CD8-positive, alpha-beta memory T cell (primary cell): ENCODE results near the gene RABL6. TPM values are rescaled to one million over a fixed set of nuclear protein-coding genes. Genes with fewer than 3 reads are reported as not detected.
"Not testable (repeated sequence)": the region's sequence is repeated elsewhere in the genome, so short reads cannot be mapped to it uniquely, and the experiment has no call there.

Experiments
- CTCF ChIA-PET: fragments of 350-600 bp; sonication (Branson Sonifier 250); formaldehyde crosslinking; loops from one replicate; lab custom pipeline; 2021; ENCODE audit warnings: antibody characterized with exemption; lab: Charles Lee
- POLR2A ChIA-PET: fragments of 350-600 bp; sonication (Branson Sonifier 250); formaldehyde crosslinking; loops from one replicate; lab custom pipeline; 2021; ENCODE audit warnings: antibody characterized with exemption; lab: Charles Lee
- DNase-seq, 5 donors: peaks; one replicate each; pipeline versions ENCODE4 v3.0.0 to v3.0.0-alpha.2; 2020 to 2022; ENCODE audit warnings: mixed read lengths in 1 of 5
- H3K27ac ChIP-seq: one replicate; pipeline ENCODE4 v1.7.0; 2013; ENCODE audit warnings: low read depth, mild to moderate bottlenecking, low read length, moderate library complexity
- H3K27me3 ChIP-seq: 2 replicates; pipeline ENCODE4 v1.7.0; 2013; ENCODE audit warnings: low read length, mild to moderate bottlenecking; ENCODE audit not compliant: insufficient read depth, poor library complexity, severe bottlenecking
- H3K36me3 ChIP-seq: 2 replicates; pipeline ENCODE4 v1.7.0; 2013; ENCODE audit warnings: mild to moderate bottlenecking, low read length, moderate library complexity; ENCODE audit not compliant: insufficient read depth
- H3K4me1 ChIP-seq: 2 replicates; pipeline ENCODE4 v1.7.0; 2013; ENCODE audit warnings: mild to moderate bottlenecking, low read length, moderate library complexity; ENCODE audit not compliant: insufficient read depth
- H3K4me3 ChIP-seq: 2 replicates; pipeline ENCODE4 v1.7.0; 2013; ENCODE audit warnings: mild to moderate bottlenecking, low read length
- H3K9me3 ChIP-seq: 2 replicates; pipeline ENCODE4 v1.7.0; 2013; ENCODE audit warnings: mild to moderate bottlenecking, low read length
- H3K27ac Mint-ChIP-seq, 8 donors: one replicate each; pipeline ENCODE4 v1.8.0; 2020 to 2021; ENCODE audit warnings: mixed read lengths in 8 of 8, mild to moderate bottlenecking in 6 of 8, inconsistent platforms in 3 of 8, moderate library complexity in 3 of 8
- H3K27me3 Mint-ChIP-seq, 2 donors: one replicate each; pipeline ENCODE4 v1.8.0; 2020 to 2021; ENCODE audit warnings: mixed read lengths in 2 of 2, mild to moderate bottlenecking in 1 of 2, moderate library complexity in 1 of 2
- H3K36me3 Mint-ChIP-seq, 3 donors: one replicate each; pipeline ENCODE4 v1.8.0; 2020 to 2021; ENCODE audit warnings: mixed read lengths in 3 of 3, inconsistent platforms in 1 of 3, mild to moderate bottlenecking in 1 of 3
- H3K4me1 Mint-ChIP-seq, 3 donors: one replicate each; pipeline ENCODE4 v1.8.0; 2020 to 2021; ENCODE audit warnings: mixed read lengths in 3 of 3, inconsistent platforms in 1 of 3, mild to moderate bottlenecking in 1 of 3
- H3K4me3 Mint-ChIP-seq, 7 donors: one replicate each; pipeline ENCODE4 v1.8.0; 2020 to 2021; ENCODE audit warnings: mixed read lengths in 7 of 7, mild to moderate bottlenecking in 6 of 7, moderate library complexity in 4 of 7, inconsistent platforms in 2 of 7
- H3K9me3 Mint-ChIP-seq, 5 donors: one replicate each; pipeline ENCODE4 v1.8.0; 2020 to 2022; ENCODE audit warnings: mixed read lengths in 5 of 5, mild to moderate bottlenecking in 3 of 5, moderate library complexity in 2 of 5, inconsistent platforms in 1 of 5
- polyA plus RNA-seq: library from polyadenylated mRNA; unstranded; fragments of 300-500 nt; fragmentation: Illumina TruSeq; gene quantifications from one replicate; pipeline ENCODE4 v1.2.3, GENCODE V29; 2021
- total RNA-seq, 2 experiments: library from RNA; stranded (reverse); gene quantifications; one replicate each; pipeline ENCODE4 v1.2.3, GENCODE V29; 2021

The RABL6 gene, protein sequence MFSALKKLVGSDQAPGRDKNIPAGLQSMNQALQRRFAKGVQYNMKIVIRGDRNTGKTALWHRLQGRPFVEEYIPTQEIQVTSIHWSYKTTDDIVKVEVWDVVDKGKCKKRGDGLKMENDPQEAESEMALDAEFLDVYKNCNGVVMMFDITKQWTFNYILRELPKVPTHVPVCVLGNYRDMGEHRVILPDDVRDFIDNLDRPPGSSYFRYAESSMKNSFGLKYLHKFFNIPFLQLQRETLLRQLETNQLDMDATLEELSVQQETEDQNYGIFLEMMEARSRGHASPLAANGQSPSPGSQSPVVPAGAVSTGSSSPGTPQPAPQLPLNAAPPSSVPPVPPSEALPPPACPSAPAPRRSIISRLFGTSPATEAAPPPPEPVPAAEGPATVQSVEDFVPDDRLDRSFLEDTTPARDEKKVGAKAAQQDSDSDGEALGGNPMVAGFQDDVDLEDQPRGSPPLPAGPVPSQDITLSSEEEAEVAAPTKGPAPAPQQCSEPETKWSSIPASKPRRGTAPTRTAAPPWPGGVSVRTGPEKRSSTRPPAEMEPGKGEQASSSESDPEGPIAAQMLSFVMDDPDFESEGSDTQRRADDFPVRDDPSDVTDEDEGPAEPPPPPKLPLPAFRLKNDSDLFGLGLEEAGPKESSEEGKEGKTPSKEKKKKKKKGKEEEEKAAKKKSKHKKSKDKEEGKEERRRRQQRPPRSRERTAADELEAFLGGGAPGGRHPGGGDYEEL
- total RNA-seq (100 to 1,000 TPM in 1 of 2 experiments, 10 to 100 TPM in 1; 98.2 to 106 TPM), polyA plus RNA-seq (20.9 TPM)

DNA sequence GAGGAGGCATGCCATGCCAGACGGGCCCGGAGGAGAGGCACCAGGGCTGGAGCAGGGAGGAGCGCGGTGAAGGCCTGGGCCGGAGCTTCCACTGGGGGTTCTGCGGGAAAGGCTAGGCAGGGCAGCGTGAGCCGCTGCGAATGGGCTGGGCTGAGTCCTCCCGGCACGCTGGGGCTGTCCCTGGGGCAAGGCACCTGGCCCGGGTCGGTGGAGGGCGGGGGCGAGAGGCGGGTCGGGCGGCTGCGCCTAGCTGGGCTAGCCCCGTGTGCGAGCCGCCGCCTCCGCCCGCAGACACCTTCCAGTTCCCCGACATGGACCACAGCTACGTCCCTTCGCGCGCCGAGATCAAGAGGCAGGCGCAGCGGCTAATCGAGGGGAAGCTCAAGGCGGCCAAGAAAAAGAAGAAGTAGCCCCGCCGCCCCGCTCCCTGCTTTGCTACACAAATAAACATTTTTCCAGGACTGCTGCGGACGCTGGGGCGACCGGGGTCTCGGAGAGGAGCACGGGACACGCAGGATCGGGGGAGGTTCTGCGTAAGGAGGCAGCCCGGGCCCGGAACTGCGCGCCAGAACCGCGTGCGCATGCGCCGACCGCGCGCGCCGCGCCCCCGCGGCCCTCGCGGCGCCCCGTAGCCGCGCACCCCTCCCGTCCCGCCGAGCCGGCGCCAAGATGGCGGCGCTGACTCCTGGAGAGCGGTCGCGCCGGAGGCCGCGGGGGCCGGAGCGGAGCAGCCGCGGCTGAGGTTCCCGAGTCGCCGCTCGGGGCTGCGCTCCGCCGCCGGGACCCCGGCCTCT, at the start of gene RABL6:
Gene RABL6 (plus strand): TSS at position 668 of the 794 bp plus-strand sequence. CDS start 249 bp downstream, outside the sequence.
- H3K4me3 ChIP-seq, result peak within 1 kb of the TSS; percentile 69
- peak; percentile 74 to 89 (median 86) for DNase-seq
- peak within 1 kb of the TSS; percentile 78 for H3K27ac ChIP-seq
- Mint-ChIP-seq H3K9me3 (no peaks in the 10 kb centered on the region), H3K27me3 (peaks cover 0 to 1% of the 10 kb centered on the region in 2 donors), H3K36me3 (peaks cover 0 to 24% (median 3%) of the 10 kb centered on the region in 3 donors), H3K4me3 (peak within 1 kb of the TSS; percentile 88 to 95 (median 91)), H3K27ac (peak within 1 kb of the TSS; percentile 92 to 97 (median 94)), H3K4me1 (peaks cover 24 to 47% (median 28%) of the 10 kb centered on the region in 3 donors)
- ChIA-PET CTCF (interaction anchor here (1.0 to 4.1 kb wide), 11 partner anchors 14 to 239 kb away, joined by 3 to 14 read pairs (median 4); partner anchors contain the start of genes AJM1 and TRAF2), POLR2A (interaction anchor here (0.5 to 1.3 kb wide), 11 partner anchors 10 to 393 kb away, joined by 3 to 5 read pairs (median 3); partner anchors contain the start of genes MAN1B1, SAPCD2, TMEM141 and TPRN)
- H3K36me3 ChIP-seq, result no peaks in the 10 kb centered on the region
- peaks cover 29% of the 10 kb centered on the region for H3K4me1 ChIP-seq
- H3K27me3 ChIP-seq, result no peaks in the 10 kb centered on the region
- no peaks in the 10 kb centered on the region for H3K9me3 ChIP-seq

DNA sequence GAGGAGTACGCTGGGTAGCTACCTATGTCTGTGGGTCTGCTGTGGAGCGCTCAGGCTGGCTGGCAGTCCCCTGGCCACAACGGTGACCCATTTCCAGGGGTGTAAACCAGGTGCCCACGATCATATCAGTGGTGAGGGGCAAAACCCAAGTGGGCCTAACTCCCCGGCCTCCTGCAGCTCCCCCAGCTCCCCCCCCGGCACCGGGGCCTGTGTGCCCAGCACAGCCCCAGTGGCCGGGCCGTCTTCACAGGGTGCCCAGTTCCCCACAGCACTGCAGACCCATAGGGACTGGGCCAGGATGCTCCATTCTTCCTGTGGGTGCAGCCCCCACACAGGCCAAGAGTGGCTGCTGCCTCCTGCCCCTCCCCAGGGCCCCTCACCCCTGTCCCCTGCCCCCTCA, 48.7 kb upstream of the RABL6 start:
- no peak overlapping the region for H3K27ac ChIP-seq
- H3K4me3 ChIP-seq, result no peak overlapping the region
- peaks cover 7 to 22% of the 10 kb centered on the region in 2 donors for H3K27me3 Mint-ChIP-seq
- H3K4me3 Mint-ChIP-seq, result no peak overlapping the region
- H3K9me3 ChIP-seq, result no peaks in the 10 kb centered on the region
- CTCF ChIA-PET, result interaction anchor here (1.3 to 1.5 kb wide), 2 partner anchors 10 to 29 kb away, joined by 3 to 4 read pairs; partner anchors contain the start of gene LCN6
- H3K9me3 Mint-ChIP-seq, result peaks cover 0 to 7% (median 2%) of the 10 kb centered on the region in 5 donors
- DNase-seq, result peak in 1 of 5 donors; percentile 41
- H3K27me3 ChIP-seq, result no peaks in the 10 kb centered on the region
- no peak overlapping the region for H3K27ac Mint-ChIP-seq
- H3K36me3 Mint-ChIP-seq, result no peaks in the 10 kb centered on the region
- no peaks in the 10 kb centered on the region for H3K4me1 Mint-ChIP-seq
- H3K4me1 ChIP-seq, result no peaks in the 10 kb centered on the region
- no peaks in the 10 kb centered on the region for H3K36me3 ChIP-seq
- POLR2A ChIA-PET, result no interaction called here

DNA sequence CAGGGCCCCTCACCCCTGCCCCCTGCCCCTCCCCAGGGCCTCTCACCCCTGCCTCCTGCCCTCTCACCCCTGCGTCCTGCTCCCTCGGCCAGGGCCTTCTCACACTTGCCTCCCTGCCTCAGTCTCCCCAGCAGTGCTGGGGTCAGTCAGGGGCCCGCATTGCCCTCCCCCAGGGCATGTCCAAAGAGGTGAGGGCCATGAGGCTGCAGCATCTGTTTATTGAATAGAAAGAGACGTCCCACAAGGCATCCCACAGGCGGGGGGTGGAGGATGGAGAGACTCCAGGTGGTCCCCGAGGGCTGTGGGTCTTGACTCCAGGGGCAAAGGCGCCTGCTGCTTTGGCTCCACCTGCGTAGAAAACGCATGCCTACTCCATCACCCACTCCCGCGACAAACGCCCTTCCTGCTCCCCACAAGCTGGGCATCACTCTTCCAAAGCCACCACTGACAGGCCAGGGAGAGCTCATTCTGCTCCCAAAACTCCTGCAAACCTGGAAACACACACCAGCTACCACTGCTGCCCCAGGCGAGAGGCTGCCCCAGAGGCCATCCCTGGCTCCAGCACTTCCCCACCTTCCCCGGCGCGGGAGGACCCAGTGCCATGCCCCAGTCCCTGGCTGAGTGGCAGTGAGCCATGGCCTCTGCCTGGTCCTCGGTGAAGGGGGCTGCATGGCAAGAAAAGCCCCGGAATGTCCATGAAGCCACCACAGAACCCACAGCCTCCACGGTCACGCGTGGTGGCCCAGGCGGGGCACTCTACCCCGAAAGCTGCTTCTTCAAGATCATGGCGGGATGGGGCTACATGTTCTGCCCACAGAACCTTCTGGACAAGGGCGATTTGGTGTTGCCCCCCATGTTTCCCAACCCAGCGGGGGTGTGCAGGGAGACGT, 48.1 kb upstream of the RABL6 start:
- POLR2A ChIA-PET, result no interaction called here
- H3K4me1 ChIP-seq, result no peaks in the 10 kb centered on the region
- DNase-seq, result peak in 1 of 5 donors; percentile 33
- no peak overlapping the region for H3K27ac ChIP-seq
- CTCF ChIA-PET, result no interaction called here
- no peaks in the 10 kb centered on the region for H3K9me3 ChIP-seq
- no peak overlapping the region for H3K4me3 ChIP-seq
- H3K36me3 Mint-ChIP-seq, result no peaks in the 10 kb centered on the region
- peaks cover 7 to 22% of the 10 kb centered on the region in 2 donors for H3K27me3 Mint-ChIP-seq
- no peak overlapping the region for H3K4me3 Mint-ChIP-seq
- H3K36me3 ChIP-seq, result no peaks in the 10 kb centered on the region
- no peaks in the 10 kb centered on the region for H3K4me1 Mint-ChIP-seq
- H3K9me3 Mint-ChIP-seq, result peaks cover 0 to 7% (median 2%) of the 10 kb centered on the region in 5 donors
- no peak overlapping the region for H3K27ac Mint-ChIP-seq
- no peaks in the 10 kb centered on the region for H3K27me3 ChIP-seq

DNA sequence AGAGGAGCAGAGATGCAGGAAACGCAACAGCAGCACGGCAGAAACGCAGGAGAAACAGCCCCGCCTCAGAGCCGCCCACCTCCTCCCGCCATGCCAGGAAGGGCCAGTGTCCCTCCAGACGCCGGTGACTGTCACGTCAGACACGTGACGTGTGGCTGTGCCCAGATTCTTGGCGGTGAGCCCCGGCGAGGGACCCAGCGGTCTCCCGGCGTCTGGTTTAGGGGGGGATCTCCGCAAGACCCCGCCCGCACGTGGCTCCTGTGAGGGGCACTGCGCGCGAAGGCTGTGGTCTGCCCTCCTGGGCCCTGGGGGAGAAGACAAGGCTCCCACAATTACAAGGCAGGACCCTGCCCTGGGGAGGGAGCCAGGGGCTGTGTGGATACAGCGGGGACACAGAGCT, 47.3 kb upstream of the RABL6 start:
- CTCF ChIA-PET, result interaction anchor here (1.3 kb wide), 1 partner anchor 17 kb away, joined by 4 read pairs; no protein-coding TSS in a partner anchor
- peaks cover 0 to 5% (median 2%) of the 10 kb centered on the region in 5 donors for H3K9me3 Mint-ChIP-seq
- H3K27me3 ChIP-seq, result no peaks in the 10 kb centered on the region

DNA sequence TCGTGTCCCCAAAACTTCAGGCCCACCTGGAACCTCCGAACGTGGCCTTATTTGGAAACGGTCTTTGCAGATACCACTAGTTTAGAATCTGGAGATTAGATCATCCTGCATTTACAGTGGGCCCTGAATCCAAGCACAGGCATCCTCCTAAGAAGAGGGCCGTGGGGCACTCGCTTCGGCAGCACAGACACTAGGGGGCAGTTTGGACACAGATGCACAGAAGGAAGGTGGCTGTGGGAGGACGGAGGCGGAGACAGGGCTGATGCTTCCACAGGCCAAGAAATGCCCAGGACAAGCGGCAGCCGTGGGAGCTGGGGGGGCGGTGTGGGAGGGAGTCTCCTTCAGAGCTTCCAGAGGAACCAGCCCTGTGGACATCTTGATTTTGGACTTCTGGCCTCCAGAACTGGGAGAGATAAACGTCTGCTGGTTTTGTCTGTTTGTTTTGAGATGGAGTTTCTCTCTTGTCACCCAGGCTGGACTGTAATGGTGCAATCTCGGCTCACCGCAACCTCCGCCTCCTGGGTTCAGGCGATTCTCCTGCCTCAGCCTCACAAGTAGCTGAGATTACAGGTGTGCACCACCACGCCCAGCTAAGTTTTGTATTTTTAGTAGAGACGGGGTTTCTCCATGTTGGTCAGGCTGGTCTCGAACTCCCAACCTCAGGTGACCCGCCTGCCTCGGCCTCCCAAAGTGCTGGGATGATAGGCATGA, 46.8 kb upstream of the RABL6 start:
- H3K4me1 ChIP-seq, result not testable (repeated sequence)

More for the DNA sequence above, 47.3 kb upstream of the RABL6 start:
- Mint-ChIP-seq H3K27ac (no peak overlapping the region), H3K4me3 (no peak overlapping the region), H3K4me1 (no peaks in the 10 kb centered on the region), H3K27me3 (peaks cover 7 to 21% of the 10 kb centered on the region in 2 donors), H3K36me3 (no peaks in the 10 kb centered on the region)
- POLR2A ChIA-PET, result no interaction called here
- no peak for DNase-seq
- Histone ChIP-seq H3K27ac (no peak overlapping the region), H3K9me3 (no peaks in the 10 kb centered on the region), H3K4me3 (no peak overlapping the region), H3K36me3 (no peaks in the 10 kb centered on the region), H3K4me1 (no peaks in the 10 kb centered on the region)

DNA sequence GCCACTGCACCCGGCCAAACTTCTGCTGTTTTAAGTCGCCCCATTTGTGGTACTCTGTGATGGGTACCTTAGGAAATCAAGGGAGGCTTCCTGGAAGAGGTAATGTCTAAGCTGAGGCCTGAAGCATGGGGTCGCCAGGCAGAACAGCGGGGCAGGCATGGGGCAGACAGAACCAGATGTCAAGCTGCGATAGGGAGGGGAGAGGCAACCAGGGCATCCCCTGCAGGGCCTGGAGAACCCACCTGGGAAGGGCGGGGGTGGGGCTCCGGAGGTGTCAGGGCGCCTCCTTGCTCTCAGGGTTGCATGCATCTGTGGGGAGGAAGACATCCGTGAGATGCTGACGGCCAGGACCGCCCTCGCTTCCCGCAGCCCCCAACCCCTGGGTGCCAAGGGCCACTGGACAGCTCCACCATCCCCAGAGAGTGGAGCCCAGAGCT, 46.2 kb upstream of the RABL6 start:
- no peaks in the 10 kb centered on the region for H3K4me1 ChIP-seq
- H3K9me3 ChIP-seq, result no peaks in the 10 kb centered on the region
- Mint-ChIP-seq H3K4me3 (no peak overlapping the region), H3K27ac (peak overlapping the region in 1 of 8 donors; percentile 57), H3K36me3 (no peaks in the 10 kb centered on the region), H3K4me1 (peaks cover 2 to 8% (median 5%) of the 10 kb centered on the region in 3 donors), H3K27me3 (peaks cover 7 to 13% of the 10 kb centered on the region in 2 donors), H3K9me3 (no peaks in the 10 kb centered on the region)
- POLR2A ChIA-PET, result no interaction called here
- H3K4me3 ChIP-seq, result no peak overlapping the region
- H3K27me3 ChIP-seq, result no peaks in the 10 kb centered on the region
- no peak overlapping the region for H3K27ac ChIP-seq
- DNase-seq, result no peak
- CTCF ChIA-PET, result interaction anchor here (1.3 kb wide), 1 partner anchor 16 kb away, joined by 4 read pairs; no protein-coding TSS in a partner anchor
- H3K36me3 ChIP-seq, result no peaks in the 10 kb centered on the region

More for the DNA sequence above, 46.8 kb upstream of the RABL6 start:
- CTCF ChIA-PET, result interaction anchor here (1.3 kb wide), 1 partner anchor 17 kb away, joined by 4 read pairs; no protein-coding TSS in a partner anchor
- POLR2A ChIA-PET, H3K9me3 ChIP-seq, H3K9me3 Mint-ChIP-seq, H3K27me3 ChIP-seq, H3K36me3 Mint-ChIP-seq, H3K4me1 Mint-ChIP-seq, H3K4me3 Mint-ChIP-seq, H3K36me3 ChIP-seq, H3K27ac ChIP-seq, H3K4me3 ChIP-seq: not testable (repeated sequence)
- peak in 1 of 5 donors; percentile 25 for DNase-seq
- Mint-ChIP-seq H3K27me3 (peaks cover 7 to 16% of the 10 kb centered on the region in 2 donors), H3K27ac (peak overlapping the region in 2 of 8 donors; percentile 39 to 57)
